ENCODE measurements around the gene ANKLE2.

The ANKLE2 gene

GRCh38 chr12:132719954-132720324 lies 41.7 kb downstream of the ANKLE2 start:
- Histone ChIP-seq H3K4me3 (ENCODE audit: insufficient read depth in 1 of 2, low read depth in 1 of 2, low read length in 2 of 2) (no peak overlapping the region), H2AFZ (ENCODE audit: low read depth, low read length) (no peak overlapping the region), H2BK12ac (ENCODE audit: low read length in 2 of 2) (no peak overlapping the region), H3K36me3 (ENCODE audit: control insufficient read depth in 1 of 2, insufficient read depth in 2 of 2, low read depth in 1 of 2, low read length in 2 of 2) (peaks cover 79 to 85% of the 10 kb centered on the region in 2 experiments), H2AK5ac (ENCODE audit: low read length, severe bottlenecking) (no peak overlapping the region), H3K4me1 (ENCODE audit: control insufficient read depth, insufficient read depth, low read depth, low read length) (peaks cover 5% of the 10 kb centered on the region), H3K23ac (ENCODE audit: low read length in 2 of 2) (no peak overlapping the region), H4K91ac (ENCODE audit: low read length) (no peak overlapping the region), H2BK120ac (ENCODE audit: low read depth, low read length) (no peak overlapping the region), H3K14ac (ENCODE audit: low read length in 2 of 2) (no peak overlapping the region), H2BK5ac (ENCODE audit: low read depth, low read length, poor library complexity, severe bottlenecking) (no peak overlapping the region), H3K4ac (ENCODE audit: low read depth in 1 of 2, low read length in 2 of 2) (no peak overlapping the region), H3K4me2 (ENCODE audit: low read length, poor library complexity, severe bottlenecking) (no peak overlapping the region), H2BK15ac (ENCODE audit: low read depth, poor library complexity, severe bottlenecking) (no peak overlapping the region), H3K27me3 (ENCODE audit: control insufficient read depth in 1 of 2, insufficient read depth in 1 of 2, low read length in 2 of 2) (no peaks in the 10 kb centered on the region), H3K9me3 (ENCODE audit: control insufficient read depth, low read length) (no peaks in the 10 kb centered on the region), H3K27ac (ENCODE audit: low read length, poor library complexity, severe bottlenecking) (no peak overlapping the region), H3K9ac (ENCODE audit: low read length) (no peak overlapping the region), H4K8ac (ENCODE audit: low read length) (no peak overlapping the region), H3K79me1 (replicated peaks; ENCODE audit: low read length, poor library complexity, severe bottlenecking) (peaks cover 28% of the 10 kb centered on the region), H3K18ac (ENCODE audit: low read depth in 1 of 2, low read length in 2 of 2) (no peak overlapping the region)
- no peak for DNase-seq
- 98% methylated on average over 12 of the region's 12 CpGs for WGBS

DNA sequence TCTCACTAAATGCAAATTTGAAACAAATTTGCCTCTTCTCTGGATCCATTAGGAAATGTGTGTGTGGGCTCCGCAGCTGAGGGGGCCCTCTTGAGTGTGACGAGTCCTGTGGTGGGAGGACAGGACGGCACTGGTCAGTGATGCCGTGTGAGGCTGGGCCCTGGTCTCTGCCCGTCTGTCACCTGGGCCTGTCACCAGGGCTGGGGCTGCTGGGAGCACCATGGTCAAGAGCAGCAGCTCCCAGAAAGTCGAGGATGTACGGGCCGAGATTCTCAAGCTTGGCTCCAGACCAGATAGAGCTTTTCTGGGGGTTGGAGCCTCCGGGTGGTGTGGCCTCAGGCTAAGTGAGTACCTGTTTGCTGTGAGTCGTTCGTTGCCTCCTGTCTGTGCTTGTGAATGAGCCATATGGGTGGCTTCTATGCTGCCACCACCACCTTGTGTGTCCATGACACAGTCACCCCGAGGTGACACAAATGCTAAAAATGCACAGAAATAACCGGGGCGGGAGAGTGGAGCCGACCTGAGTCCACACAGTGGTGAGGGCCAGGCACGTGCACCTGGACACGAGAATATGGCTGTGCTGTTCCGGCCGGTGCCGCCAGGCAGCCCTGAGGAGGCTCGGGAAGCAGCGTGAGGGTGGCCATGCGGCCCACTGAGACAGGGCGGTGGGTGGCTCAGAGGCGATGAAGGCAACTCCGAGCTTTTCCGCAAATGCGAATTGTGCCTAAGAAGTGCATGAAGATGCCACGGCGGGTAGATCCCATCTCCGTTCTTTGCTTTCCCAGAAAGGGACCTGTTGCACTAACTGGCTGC lies 42.3 kb downstream of the ANKLE2 start:
- peaks cover 78 to 85% of the 10 kb centered on the region in 2 experiments for H3K36me3 ChIP-seq (ENCODE audit: control insufficient read depth in 1 of 2, insufficient read depth in 2 of 2, low read depth in 1 of 2, low read length in 2 of 2)
- H3K4ac ChIP-seq (ENCODE audit: low read depth in 1 of 2, low read length in 2 of 2): no peak overlapping the region
- H4K91ac ChIP-seq (ENCODE audit: low read length): no peak overlapping the region
- H3K79me1 ChIP-seq (replicated peaks; ENCODE audit: low read length, poor library complexity, severe bottlenecking): peaks cover 31% of the 10 kb centered on the region
- H3K9me3 ChIP-seq (ENCODE audit: control insufficient read depth, low read length): no peaks in the 10 kb centered on the region
- no peak for DNase-seq
- no peak overlapping the region for H3K27ac ChIP-seq (ENCODE audit: low read length, poor library complexity, severe bottlenecking)
- H2BK15ac ChIP-seq (ENCODE audit: low read depth, poor library complexity, severe bottlenecking): no peak overlapping the region
- no peak overlapping the region for H2BK12ac ChIP-seq (ENCODE audit: low read length in 2 of 2)
- H3K4me1 ChIP-seq (ENCODE audit: control insufficient read depth, insufficient read depth, low read depth, low read length): peaks cover 5% of the 10 kb centered on the region
- no peak overlapping the region for H2BK5ac ChIP-seq (ENCODE audit: low read depth, low read length, poor library complexity, severe bottlenecking)
- WGBS: 93% methylated on average over 31 of the region's 31 CpGs
- peak overlapping the region; percentile 55 for H4K8ac ChIP-seq (ENCODE audit: low read length)
- no peak overlapping the region for H3K4me2 ChIP-seq (ENCODE audit: low read length, poor library complexity, severe bottlenecking)
- no peak overlapping the region for H3K9ac ChIP-seq (ENCODE audit: low read length)
- no peak overlapping the region for H3K4me3 ChIP-seq (ENCODE audit: insufficient read depth in 1 of 2, low read depth in 1 of 2, low read length in 2 of 2)
- H3K23ac ChIP-seq (ENCODE audit: low read length in 2 of 2): no peak overlapping the region
- H2AK5ac ChIP-seq (ENCODE audit: low read length, severe bottlenecking): no peak overlapping the region
- no peak overlapping the region for H2BK120ac ChIP-seq (ENCODE audit: low read depth, low read length)
- H3K14ac ChIP-seq (ENCODE audit: low read length in 2 of 2): no peak overlapping the region
- no peak overlapping the region for H3K18ac ChIP-seq (ENCODE audit: low read depth in 1 of 2, low read length in 2 of 2)
- H3K27me3 ChIP-seq (ENCODE audit: control insufficient read depth in 1 of 2, insufficient read depth in 1 of 2, low read length in 2 of 2): no peaks in the 10 kb centered on the region
- no peak overlapping the region for H2AFZ ChIP-seq (ENCODE audit: low read depth, low read length)

DNA sequence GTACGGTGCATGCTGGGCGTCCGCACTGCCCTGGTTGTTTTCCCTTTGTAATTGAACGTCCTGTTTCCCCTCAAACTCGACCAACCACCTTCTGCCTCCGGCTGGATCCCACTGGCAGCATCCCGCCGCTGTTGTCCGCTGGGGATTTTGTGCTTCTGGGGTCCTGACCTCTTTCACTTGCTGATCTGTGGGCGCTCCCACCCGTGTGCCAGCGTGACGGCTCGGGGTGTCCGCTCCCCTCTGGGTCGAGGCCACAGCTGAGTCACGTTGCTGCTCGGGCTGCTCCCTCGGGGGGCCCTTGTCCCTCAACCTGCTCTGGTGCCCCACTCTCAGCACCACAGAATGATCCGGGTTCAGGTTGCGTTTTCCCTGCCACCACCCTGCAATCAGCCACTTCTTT lies 43.0 kb downstream of the ANKLE2 start:
- no peak overlapping the region for H3K23ac ChIP-seq (ENCODE audit: low read length in 2 of 2)
- 90% methylated on average over 20 of the region's 21 CpGs for WGBS
- no peak overlapping the region for H2AFZ ChIP-seq (ENCODE audit: low read depth, low read length)
- H3K14ac ChIP-seq (ENCODE audit: low read length in 2 of 2): no peak overlapping the region
- no peaks in the 10 kb centered on the region for H3K9me3 ChIP-seq (ENCODE audit: control insufficient read depth, low read length)
- no peak overlapping the region for H3K18ac ChIP-seq (ENCODE audit: low read depth in 1 of 2, low read length in 2 of 2)
- H2BK5ac ChIP-seq (ENCODE audit: low read depth, low read length, poor library complexity, severe bottlenecking): no peak overlapping the region
- H3K4me2 ChIP-seq (ENCODE audit: low read length, poor library complexity, severe bottlenecking): no peak overlapping the region
- H3K4ac ChIP-seq (ENCODE audit: low read depth in 1 of 2, low read length in 2 of 2): no peak overlapping the region
- peaks cover 71 to 81% of the 10 kb centered on the region in 2 experiments for H3K36me3 ChIP-seq (ENCODE audit: control insufficient read depth in 1 of 2, insufficient read depth in 2 of 2, low read depth in 1 of 2, low read length in 2 of 2)
- H3K4me3 ChIP-seq (ENCODE audit: insufficient read depth in 1 of 2, low read depth in 1 of 2, low read length in 2 of 2): no peak overlapping the region
- H4K91ac ChIP-seq (ENCODE audit: low read length): no peak overlapping the region
- H3K9ac ChIP-seq (ENCODE audit: low read length): no peak overlapping the region
- peaks cover 29% of the 10 kb centered on the region for H3K79me1 ChIP-seq (replicated peaks; ENCODE audit: low read length, poor library complexity, severe bottlenecking)
- no peak for DNase-seq
- H3K27ac ChIP-seq (ENCODE audit: low read length, poor library complexity, severe bottlenecking): no peak overlapping the region
- no peaks in the 10 kb centered on the region for H3K27me3 ChIP-seq (ENCODE audit: control insufficient read depth in 1 of 2, insufficient read depth in 1 of 2, low read length in 2 of 2)
- no peak overlapping the region for H4K8ac ChIP-seq (ENCODE audit: low read length)
- no peak overlapping the region for H2BK12ac ChIP-seq (ENCODE audit: low read length in 2 of 2)
- H2BK120ac ChIP-seq (ENCODE audit: low read depth, low read length): no peak overlapping the region
- H2AK5ac ChIP-seq (ENCODE audit: low read length, severe bottlenecking): no peak overlapping the region
- no peak overlapping the region for H2BK15ac ChIP-seq (ENCODE audit: low read depth, poor library complexity, severe bottlenecking)
- H3K4me1 ChIP-seq (ENCODE audit: control insufficient read depth, insufficient read depth, low read depth, low read length): peaks cover 5% of the 10 kb centered on the region

GRCh38 chr12:132717531-132718387 lies 43.9 kb downstream of the ANKLE2 start:
- Histone ChIP-seq H3K9me3 (ENCODE audit: control insufficient read depth, low read length) (no peaks in the 10 kb centered on the region), H3K4ac (ENCODE audit: low read depth in 1 of 2, low read length in 2 of 2) (no peak overlapping the region), H3K4me2 (ENCODE audit: low read length, poor library complexity, severe bottlenecking) (no peak overlapping the region), H2BK120ac (ENCODE audit: low read depth, low read length) (no peak overlapping the region), H3K23ac (ENCODE audit: low read length in 2 of 2) (no peak overlapping the region), H2AK5ac (ENCODE audit: low read length, severe bottlenecking) (no peak overlapping the region), H2BK12ac (ENCODE audit: low read length in 2 of 2) (no peak overlapping the region), H3K36me3 (ENCODE audit: control insufficient read depth in 1 of 2, insufficient read depth in 2 of 2, low read depth in 1 of 2, low read length in 2 of 2) (peaks cover 63 to 72% of the 10 kb centered on the region in 2 experiments), H3K27ac (ENCODE audit: low read length, poor library complexity, severe bottlenecking) (no peak overlapping the region), H4K91ac (ENCODE audit: low read length) (no peak overlapping the region), H2AFZ (ENCODE audit: low read depth, low read length) (no peak overlapping the region), H2BK15ac (ENCODE audit: low read depth, poor library complexity, severe bottlenecking) (no peak overlapping the region), H2BK5ac (ENCODE audit: low read depth, low read length, poor library complexity, severe bottlenecking) (no peak overlapping the region), H3K4me3 (ENCODE audit: insufficient read depth in 1 of 2, low read depth in 1 of 2, low read length in 2 of 2) (no peak overlapping the region), H3K9ac (ENCODE audit: low read length) (no peak overlapping the region), H4K8ac (ENCODE audit: low read length) (no peak overlapping the region), H3K18ac (ENCODE audit: low read depth in 1 of 2, low read length in 2 of 2) (no peak overlapping the region), H3K27me3 (ENCODE audit: control insufficient read depth in 1 of 2, insufficient read depth in 1 of 2, low read length in 2 of 2) (no peaks in the 10 kb centered on the region), H3K14ac (ENCODE audit: low read length in 2 of 2) (no peak overlapping the region), H3K4me1 (ENCODE audit: control insufficient read depth, insufficient read depth, low read depth, low read length) (peaks cover 5% of the 10 kb centered on the region), H3K79me1 (replicated peaks; ENCODE audit: low read length, poor library complexity, severe bottlenecking) (peaks cover 29% of the 10 kb centered on the region)
- 98% methylated on average over 60 of the region's 61 CpGs for WGBS
- DNase-seq: no peak
